HL-60 (cell line): ENCODE measurements around the gene ODC1.

Source experiments
- CTCF ChIP-seq: IDR thresholded peaks from one replicate; pipeline ENCODE4 v1.5.1; 2011; ENCODE audit warnings: low read length, control low read depth, inconsistent platforms; ENCODE audit not compliant: insufficient read depth
- GABPA ChIP-seq: IDR thresholded peaks from 2 replicates; pipeline ENCODE4 v1.6.1; 2012; ENCODE audit warnings: low read depth
- POLR2AphosphoS5 ChIP-seq: IDR thresholded peaks from 2 replicates; pipeline ENCODE4 v1.6.1; 2012; ENCODE audit warnings: low read depth
- REST ChIP-seq: IDR thresholded peaks from 2 replicates; pipeline ENCODE4 v1.6.1; 2012; ENCODE audit warnings: low read depth; ENCODE audit not compliant: insufficient replicate concordance
- SPI1 ChIP-seq: IDR thresholded peaks from 2 replicates; pipeline ENCODE4 v1.6.1; 2012; ENCODE audit warnings: low read depth, mild to moderate bottlenecking, borderline replicate concordance

DNA sequence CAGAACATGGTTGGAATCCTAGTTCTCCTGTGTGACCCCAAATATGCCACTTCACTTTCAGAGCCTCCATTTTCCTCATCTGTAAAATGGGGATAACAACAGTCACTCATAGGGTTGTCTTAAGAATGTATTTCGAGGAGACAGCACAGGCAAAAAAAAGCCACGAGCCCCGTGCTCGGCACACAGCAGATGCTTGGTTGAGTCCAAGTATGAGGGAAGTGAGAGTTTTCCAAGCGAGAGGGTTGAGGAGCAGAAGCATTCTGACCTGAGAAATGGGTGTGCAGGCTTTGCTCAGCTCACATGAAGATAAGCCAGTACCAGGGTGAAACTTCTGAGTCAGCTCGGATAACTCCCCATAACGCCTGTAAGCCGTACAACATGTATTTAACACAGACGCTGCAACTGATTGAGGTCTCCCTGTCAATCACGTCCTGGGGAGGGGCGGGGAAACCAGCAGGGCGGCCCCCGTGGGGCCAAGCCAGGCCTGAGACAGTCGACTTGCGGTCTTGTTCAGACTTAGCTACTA is 23.0 kb upstream of the ODC1 start:
- TF ChIP-seq CTCF (no peak), GABPA (no peak), REST (no peak), POLR2AphosphoS5 (no peak), SPI1 (no peak)
